GM19395 (cell line): ENCODE data around the gene RNF32.
"Not testable (repeated sequence)": the region's sequence is repeated elsewhere in the genome, so short reads cannot be mapped to it uniquely, and the experiment has no call there.

ENCODE experiments used
- ATAC-seq: cut with Tn5 transposase; IDR thresholded peaks from one replicate; pipeline ENCODE4 v1.9.1; 2021; ENCODE audit warnings: mild to moderate bottlenecking, moderate library complexity; ENCODE audit not compliant: unreplicated experiment

RNF32 gene

DNA sequence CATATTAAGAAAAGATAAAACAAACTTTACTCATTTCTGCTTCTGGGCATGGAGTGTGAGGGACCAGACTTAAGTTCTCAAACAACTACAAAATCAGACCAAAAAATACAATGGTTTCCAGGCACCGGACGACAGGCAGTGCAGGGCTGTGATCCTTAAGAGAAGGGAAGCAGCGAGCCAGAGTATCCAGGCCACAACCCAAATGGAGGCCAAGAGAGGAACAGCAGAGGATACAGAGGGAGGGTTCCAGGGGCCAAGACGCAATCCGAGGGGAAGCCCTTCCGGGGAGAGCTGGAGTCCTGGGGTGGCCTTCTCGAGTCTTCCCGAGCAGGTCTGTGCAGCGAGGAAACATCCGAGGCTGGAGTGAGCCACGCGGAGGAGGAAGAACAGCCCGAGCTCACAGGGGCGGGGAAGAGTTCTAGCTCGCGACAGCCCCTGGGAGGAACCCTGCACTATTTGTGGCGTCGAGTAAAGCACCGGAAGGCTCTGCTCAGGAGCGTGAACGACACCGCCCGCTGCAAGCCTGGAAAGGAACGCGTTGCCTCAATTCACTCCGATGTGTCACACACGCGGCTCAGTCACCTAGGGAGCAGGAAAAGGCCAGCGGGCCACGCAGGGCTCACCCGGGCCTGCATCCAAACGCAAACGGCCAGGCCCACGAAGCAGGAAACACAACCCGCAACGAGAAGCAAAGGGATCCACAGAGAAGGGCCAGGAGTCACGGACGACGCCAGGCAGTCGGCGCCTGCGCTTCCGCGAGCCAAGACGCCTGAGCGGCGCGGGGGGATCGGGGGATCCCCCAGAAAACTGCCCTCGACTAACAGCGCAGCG lies 933 bp upstream of the RNF32 start:
- ATAC-seq: no peak

DNA sequence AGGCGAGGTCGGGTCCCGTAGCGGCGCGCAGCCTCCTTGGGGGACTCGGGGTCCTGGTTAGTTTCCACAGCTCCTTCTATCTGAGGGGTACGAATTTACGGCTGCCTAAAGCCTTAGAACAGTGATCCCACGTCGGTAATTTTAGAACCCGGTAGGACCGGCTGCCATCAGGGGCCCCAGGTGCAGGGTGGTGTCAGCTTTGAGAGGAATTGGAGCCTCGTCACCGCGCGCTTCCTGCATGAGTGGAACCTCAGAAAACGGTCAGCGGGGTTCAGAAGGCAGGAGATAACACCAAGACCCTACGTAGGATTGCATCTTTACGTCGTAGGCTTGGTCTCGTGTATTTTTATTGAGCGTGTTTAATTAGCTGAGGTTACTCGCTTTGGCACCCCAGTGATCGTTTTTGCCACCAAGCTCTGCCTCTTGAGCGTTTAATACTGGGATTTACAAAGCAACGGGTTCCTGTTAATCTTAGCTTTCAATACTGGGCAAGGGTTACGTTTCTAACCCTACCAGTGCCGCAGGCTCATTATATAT lies 443 bp downstream of the RNF32 start:
- ATAC-seq: peak; percentile 66

DNA sequence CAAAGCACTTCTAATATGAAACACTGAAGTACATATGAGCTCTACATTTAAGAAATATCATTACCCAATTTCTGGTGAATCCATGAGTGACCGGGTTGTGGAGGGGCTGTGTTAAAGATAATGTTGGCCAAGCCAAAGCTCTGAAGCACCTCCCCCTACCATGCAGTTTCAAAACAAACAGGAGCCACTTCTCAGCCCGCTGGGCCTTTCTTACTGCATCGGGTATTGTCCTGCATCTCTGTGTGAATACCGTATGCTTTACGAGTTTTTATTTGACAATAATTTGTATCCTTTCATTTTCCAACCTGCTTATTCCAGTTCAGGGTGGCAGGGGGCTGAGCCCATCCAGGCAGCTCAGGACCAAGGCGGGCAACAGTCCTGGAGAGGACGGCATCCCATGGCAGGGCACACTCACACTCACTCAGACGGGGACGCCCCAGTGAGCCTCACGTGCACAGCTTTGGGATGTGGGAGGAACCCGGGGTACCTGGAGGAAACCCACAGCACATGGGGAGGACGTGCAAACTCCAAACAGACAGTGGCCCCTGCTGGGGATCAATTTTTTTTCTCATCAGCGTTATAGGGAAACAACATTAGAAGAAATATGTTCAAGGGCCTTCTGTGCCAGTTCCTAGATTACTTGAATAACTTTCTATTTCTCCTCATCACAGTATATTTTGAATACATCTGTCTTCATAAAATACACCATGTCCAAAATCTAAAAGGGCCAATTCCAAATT lies 1.9 kb downstream of the RNF32 start:
- ATAC-seq: no peak

DNA sequence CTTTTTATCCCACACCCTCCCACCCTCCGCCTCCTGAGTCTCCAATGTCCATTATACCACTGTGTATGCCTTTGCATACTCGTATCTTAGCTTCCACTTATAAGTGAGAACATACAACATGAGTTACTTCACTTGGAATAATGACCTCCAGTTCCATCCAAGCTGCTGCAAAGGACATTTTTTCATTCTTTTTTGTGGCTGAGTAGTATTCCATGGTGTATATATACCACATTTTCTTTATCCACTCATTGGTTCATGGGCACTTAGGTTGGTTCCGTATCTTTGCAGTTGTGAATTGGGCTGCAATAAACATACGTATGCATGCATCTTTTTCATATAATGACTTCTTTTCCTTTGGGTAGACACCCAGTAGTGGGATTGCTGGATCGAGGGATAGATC lies 6.8 kb downstream of the RNF32 start:
- not testable (repeated sequence) for ATAC-seq

DNA sequence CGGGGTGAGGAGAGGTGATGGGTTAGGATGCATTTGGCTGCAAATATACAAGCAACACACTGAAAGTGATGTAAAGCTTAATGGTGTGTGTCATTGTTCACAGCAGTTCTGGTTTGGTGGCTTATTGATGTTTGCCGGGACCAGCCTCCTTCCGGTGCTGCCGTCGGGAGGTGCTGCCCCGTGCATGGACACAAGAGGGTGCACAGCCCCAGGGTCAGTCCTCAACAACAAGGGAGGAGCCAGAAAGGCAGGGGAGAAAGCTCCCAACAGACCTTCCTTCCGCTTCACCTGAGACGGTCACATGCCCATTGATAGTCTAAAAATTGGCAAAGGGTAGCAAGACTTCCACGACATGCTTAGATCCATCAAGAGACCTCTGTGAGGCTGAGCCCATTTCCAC lies 9.5 kb downstream of the RNF32 start:
- ATAC-seq: peak; percentile 57

DNA sequence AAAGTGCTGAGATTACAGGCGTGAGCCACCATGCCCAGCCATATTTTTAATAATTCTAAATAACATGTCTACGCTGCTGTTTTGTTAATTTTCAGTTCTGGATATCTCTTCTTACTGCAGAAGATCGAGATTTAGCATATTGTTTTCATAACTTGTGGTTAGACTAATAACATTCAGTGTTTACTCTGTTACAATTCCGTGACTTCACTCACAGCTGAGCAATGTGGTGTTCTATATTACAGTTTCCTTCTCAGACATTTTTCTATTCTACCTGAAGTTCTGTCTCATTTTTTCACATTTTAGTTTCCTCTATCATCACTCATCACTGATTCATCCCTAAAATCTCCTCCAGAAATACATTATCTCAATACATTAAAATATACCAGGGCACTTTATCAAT lies 10.9 kb downstream of the RNF32 start:
- ATAC-seq: no peak

DNA sequence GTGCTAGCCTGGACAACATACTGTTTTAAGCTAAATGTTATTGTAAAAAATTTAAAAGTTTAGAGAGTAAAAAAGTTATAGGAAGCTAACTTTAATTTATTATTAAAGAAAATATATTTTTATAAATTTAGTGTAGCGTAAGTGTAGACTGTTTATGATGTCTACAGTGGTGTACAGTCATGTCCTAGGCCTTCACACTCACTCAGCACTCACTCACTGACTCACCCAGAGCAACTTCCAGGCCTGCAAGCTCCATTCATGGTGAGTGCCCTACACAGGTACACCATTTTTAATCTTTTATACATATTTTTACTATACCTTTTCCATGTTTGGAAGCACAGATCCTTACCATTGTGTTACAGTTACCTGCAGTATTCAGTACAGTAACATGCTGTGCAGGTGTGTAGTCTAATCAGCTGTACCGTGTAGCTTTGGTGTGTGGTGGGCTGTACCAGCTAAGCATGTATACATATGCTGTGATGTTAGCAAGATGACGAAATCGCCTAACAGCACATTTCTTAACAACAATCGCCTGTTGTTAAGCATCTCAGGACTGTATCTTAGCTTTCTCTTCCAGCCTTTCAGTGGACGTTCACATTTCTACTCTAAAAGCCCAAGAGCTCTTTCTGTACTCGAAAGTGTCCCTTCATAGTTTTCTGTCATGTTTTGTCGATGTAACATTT lies 12.5 kb downstream of the RNF32 start:
- ATAC-seq: no peak

DNA sequence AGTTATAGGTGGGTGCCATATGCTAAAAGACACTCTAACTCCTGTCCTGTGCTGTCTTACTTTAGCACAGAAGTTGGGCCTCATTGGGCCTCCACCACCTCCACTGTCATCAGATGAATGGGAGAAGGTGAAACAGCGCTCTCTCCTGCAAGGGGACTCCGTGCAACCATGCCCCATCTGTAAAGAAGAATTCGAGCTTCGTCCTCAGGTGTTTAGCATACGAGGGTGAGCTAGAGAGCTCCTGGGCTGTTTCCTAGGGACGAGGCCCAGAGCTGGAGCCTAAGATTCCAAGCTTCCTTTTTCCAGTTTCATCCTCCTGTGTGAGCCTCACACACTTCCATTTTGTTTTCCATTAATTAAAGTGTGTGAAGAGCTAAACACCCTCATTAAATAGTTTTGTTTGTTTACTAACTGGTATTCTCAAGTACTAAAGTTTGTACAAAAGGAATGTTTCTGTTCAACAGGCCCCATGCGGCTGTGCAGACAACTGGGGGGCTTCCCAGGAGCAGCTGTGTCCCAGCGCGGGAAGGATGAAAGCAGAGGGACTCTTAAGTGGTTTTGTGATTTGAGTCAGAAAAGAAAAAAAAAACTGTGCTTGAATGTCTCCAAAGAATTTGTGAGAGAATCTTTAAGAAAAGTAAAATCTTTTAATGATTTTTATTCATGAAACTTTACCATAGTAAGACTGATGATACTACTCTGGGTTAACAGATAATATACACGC lies 14.1 kb downstream of the RNF32 start:
- ATAC-seq: no peak

DNA sequence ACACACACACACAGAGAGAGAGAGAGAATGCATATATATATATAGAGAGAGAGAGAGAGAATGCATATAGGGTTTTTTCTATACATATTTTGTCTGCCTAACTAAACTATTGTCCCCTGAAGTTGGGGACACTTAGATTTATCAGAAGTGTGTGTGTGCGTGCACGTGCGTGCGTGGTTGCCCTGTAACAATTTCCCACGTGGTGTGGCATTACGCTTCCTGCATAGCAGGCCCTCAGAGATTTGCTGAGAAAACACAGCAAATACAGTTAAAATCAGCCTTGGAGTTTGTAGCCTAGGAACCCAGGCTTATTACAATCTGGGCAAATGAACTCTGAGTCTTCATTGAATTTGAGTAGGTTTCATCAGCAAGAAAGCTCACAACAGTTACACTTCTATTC lies 14.7 kb downstream of the RNF32 start:
- no peak for ATAC-seq

DNA sequence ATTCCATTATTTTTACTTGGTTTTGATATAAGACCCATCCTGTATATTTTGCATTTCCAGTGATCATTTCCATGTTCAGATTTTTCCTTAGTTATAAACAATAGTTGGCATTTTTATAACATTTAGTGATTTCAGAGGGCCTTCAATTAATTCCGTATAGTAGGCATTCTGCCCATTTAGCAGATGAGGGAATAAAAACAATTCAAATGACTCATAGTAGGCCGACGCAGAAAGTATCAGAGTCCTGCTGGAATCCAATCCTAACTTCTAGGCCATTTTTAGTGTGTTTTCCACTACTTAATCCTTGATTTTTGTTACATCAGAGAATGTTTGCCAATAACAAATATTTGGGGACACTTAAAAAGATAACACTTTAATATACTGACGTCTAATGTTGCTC lies 15.4 kb downstream of the RNF32 start:
- no peak for ATAC-seq

DNA sequence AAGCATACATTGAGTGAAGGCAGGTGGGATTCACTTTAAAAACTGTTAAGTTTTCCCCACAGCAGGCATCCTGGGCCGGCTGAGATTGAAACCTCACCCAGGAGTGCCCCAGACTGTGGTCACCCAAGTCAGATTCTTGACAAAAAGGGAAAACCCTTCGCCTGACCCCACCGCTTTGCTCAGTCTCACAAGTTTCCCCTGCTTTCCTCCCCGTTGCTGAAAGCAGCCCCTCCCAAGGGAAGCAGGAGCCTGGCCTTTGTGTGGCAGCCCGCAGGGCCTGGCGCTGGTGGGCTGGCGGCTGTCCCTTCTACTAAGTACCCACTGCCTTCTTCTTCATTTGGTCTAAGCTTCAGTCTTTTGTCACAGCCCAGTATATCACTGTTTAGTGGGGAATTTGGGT lies 16.0 kb downstream of the RNF32 start:
- no peak for ATAC-seq

DNA sequence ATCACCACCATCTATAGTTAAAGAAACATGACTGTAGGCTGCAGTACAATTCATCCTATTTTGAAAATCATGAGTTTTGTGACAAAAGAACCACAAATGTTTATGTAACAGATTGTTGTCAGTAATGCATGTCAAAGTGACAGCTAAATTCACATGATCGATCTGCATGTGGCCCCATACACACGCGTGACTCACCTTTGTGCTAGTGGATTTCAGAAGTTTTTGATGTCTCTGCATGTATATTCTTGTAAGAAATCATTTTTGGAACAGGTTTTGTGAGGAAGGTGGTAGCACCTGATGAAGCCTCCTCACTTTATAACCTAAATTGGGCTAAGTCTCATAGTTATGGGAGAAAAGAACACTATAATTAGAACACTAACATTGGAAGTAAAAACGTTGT lies 17.1 kb downstream of the RNF32 start:
- no peak for ATAC-seq

DNA sequence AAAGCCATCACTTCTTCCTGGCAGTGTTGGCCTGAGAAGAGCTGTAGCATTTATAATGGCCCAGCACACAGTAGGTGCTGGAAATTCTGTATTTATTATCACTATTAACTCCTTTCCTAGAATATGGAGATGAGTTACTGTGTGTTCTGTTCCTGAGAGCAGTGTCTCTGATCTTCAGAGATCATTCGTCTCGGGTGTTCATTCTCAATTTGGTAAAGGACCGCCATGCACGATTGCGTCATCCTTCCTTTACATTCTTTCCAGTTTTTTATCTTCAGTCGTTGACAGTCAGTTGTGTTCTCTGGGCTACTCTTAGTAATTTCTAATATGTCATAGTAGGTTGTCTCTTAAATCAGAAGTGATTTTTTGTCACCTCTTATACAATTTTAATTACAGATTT lies 18.6 kb downstream of the RNF32 start:
- ATAC-seq: no peak

DNA sequence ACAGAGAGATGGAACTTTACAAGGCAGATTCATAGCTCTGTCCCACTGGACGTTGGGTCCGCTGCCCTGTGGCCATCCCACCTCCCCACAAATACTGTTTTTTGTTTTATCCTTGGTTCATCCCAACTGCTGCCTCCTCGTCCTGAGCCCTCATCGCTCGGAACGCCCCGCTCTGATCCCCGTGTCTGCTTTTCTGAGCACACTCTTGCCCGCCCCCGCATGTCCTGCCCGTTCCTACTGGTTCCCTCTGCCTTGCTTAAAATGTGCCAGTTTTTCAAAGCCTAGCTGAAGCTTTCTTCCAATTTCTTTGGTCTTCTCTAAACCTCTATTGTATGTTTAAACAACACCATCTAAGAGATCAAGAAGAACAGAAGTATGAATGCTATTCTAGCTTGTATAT lies 19.4 kb downstream of the RNF32 start:
- no peak for ATAC-seq

DNA sequence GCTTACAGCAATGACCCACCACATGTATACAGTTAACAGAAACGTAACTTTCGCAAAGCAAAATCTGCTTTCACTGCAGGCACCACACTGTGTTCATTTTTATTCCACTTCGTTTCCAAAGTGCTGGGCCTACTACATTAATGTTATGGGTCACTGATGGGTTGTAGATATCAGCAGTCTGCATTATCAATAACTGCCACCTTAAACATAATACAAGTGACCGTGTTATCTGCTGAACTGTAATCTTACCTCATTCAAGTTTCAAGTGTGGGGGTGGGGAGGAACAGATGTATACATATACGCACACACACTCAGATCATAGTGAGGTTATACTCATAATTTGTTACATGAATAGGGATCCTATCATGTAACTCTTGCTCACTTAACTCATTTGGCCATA lies 21.1 kb downstream of the RNF32 start:
- no peak for ATAC-seq

DNA sequence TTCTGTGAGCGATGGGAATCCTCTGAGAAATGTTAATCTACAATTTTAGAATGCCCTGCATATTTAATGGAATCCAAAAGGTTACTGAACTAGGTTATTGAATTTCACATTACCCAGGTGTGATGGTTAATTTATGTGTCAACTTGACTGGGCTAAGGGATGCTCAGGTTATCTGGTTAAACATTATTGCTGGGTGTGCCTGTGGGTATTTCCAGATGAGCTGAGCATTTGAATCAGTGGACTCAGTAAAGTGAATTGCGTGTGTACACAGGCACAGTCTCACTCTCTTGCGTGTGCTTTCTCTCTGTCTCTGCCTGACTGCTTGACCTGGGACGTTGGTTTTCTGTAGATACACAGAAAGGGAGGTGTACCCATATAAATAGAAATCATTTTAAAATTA lies 21.7 kb downstream of the RNF32 start:
- ATAC-seq: no peak

DNA sequence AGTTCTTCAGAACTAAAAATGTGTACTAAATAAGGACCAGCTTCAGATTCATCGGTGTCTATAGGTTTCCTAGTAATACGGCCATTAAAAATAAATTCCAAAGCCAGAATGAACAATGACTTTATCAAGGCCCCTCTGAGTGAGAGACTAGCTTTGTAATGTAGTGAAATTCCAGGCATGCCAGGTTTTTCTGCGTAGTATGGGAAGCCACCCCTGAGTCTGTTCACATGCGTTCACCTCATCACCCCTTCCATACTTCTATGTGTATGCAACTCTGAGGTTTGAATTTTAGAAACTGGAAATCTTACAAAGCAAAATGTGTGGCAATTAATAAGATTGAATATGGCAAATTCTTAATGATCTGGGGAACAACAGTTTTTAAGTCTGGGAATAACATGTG lies 24.5 kb downstream of the RNF32 start:
- ATAC-seq: no peak

DNA sequence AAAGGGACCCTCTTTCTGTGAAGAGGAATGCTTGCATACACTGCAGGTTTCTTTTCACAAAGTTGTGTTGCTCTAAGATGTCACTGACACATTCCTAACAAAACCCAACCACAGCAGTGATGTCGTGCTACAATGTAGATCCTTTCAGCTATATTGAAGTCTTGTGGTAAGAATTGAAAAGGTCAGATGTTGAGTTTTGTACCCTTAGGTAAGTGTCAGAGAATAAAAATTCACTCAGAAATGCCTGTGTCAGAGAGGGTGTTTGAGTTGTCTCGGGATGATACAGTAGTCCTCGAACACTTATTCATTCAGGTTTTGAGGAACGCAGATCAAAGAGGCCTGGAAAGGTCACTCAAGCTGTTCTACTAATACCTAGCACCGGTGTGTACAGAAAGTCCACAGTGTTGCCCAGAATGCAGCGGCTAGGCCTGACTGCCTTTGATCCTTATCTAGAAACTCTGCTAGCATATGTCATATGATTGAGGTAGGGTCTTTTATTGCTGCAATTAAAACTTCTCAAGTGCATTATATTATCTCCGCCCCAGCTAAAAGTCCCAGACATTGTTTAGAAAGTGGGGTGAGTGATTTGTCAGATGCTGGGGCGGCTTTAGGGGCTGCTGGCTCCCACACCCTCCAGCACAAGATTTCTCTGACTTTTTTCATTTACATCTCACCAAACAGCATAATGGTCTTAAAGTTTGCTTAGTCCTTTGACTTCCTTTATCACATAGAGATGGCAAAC lies 26.0 kb downstream of the RNF32 start:
- no peak for ATAC-seq

DNA sequence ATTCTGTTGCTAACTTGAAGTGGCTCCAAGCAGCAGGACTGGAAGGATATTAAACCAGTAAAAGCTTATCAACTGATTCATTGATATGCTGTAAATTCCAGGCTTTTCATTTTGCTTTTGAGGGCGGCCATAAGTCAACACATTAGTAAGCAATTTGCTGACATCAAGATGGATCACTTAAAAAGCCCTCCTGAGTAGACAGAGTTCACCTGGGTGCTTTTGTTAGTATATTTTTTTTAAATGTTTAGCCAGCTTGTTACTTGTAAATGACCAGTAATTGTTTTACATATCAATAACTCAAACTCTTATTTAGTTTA lies 26.5 kb downstream of the RNF32 start:
- ATAC-seq: no peak

DNA sequence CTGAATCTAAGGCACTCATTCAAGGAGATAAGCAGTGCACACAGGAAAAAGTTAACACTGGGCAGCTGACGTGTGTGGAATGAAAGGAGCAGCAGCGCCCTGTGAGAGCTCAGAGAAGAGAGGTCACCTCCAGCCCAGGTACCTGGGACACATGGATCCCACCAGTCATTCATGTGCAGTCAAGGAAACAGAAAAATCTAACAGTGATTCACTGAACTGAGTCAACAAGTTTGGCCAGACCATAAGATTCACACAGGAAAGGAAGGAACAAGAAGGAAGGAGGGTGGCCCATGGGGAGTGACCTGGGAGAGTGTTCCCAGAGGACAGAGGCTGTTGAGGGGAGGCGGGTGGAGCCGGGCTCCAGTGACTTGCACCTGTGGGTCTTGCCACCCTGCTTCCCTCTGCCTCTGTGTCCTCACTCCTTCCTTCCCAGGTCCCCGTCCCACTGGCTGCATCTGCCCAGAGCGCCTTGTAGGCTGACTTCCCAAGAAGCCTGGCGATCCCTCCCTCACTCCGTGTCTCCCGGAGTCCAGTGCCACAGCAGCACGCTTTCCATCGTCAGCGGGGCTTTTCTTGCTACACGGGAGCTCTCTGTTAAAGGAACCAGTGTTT lies 27.7 kb downstream of the RNF32 start:
- ATAC-seq: no peak
